ENCODE results near the gene PMS2. TPM values are rescaled to one million over a fixed set of nuclear protein-coding genes. Genes with fewer than 3 reads are reported as not detected.
A peak's percentile ranks its signal among the peaks of the same experiment; 100 is the strongest.

The PMS2 gene
- total and polyA plus RNA-seq, 9 of the 15 experiments (the other 6 are each of a cell fraction or from before 2014, with no cell fraction given), result 4.9 to 27.6 (median 16.5) TPM

DNA sequence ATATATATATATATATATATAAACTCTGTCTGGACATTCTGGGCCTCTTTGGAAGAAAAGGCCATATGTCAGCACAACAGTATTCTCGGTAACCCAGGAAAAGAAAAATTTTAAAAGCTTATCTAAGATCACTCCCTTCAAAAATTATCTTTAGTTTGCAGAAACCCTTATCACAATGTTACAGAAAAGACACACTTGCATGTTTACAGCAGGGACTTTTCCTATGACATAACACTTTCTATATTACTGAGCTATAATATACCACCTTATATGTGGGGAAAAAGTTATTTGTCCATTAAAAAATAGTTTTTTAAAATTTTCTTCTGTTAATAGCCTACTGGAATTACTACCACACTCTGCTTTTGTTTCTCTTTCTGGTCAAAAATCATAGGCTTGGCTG, 47.8 kb upstream of the PMS2 start (continued):
- TF ChIP-seq EP400 (IDR thresholded peaks at IDR 0.05) (peak; percentile 62), EGR1 (conservative IDR thresholded peaks at IDR 0.05) (0 out of 2 replicates have a peak, but pooled peaks have one; percentile 7), GATA2 (CRISPR knock-in tag; IDR thresholded peaks at IDR 0.05) (peak; percentile 74), ZNF197 (CRISPR knock-in tag; IDR thresholded peaks at IDR 0.05; ENCODE audit: low read depth) (peak; percentile 90), DMBX1 (CRISPR knock-in tag; IDR thresholded peaks at IDR 0.05; ENCODE audit: borderline replicate concordance) (0 out of 2 replicates have a peak, but pooled peaks have one; percentile 32), ZNF174 (CRISPR knock-in tag; IDR thresholded peaks at IDR 0.05) (no peak), ZNF639 (CRISPR knock-in tag; conservative IDR thresholded peaks at IDR 0.05 in 1 of 2, IDR thresholded peaks at IDR 0.05 in 1 of 2) (peak in 1 of 2 experiments; percentile 68; a peak in 1 of 4 replicates), NONO (IDR thresholded peaks at IDR 0.05; ENCODE audit: low read depth in 2 of 2, low read length in 1 of 2) (peak in 1 of 2 experiments; percentile 50; a peak in 1 of 4 replicates), SMAD4 (CRISPR knock-in tag; conservative IDR thresholded peaks at IDR 0.05) (peak; percentile 76; the same call in 1 of the 2 replicates), PCBP1 (IDR thresholded peaks at IDR 0.05; ENCODE audit: low read depth, low read length, poor library complexity, severe bottlenecking) (no peak), ZNF507 (tag; conservative IDR thresholded peaks at IDR 0.05) (no peak), ARID1B (IDR thresholded peaks at IDR 0.05) (peak; percentile 98), SP2 (IDR thresholded peaks at IDR 0.05; ENCODE audit: extremely low read depth, low read depth, low read length, poor library complexity, severe bottlenecking) (no peak), AFF1 (IDR thresholded peaks at IDR 0.05; ENCODE audit: low read depth in 1 of 2, partially characterized antibody in 2 of 2) (peak; percentile 24 to 72), MYNN (IDR thresholded peaks at IDR 0.05) (peak; percentile 98), MYNN (CRISPR knock-in tag; IDR thresholded peaks at IDR 0.05) (no peak), HIVEP1 (CRISPR knock-in tag; IDR thresholded peaks at IDR 0.05) (no peak)
- TF ChIP-seq, protein P1, sequence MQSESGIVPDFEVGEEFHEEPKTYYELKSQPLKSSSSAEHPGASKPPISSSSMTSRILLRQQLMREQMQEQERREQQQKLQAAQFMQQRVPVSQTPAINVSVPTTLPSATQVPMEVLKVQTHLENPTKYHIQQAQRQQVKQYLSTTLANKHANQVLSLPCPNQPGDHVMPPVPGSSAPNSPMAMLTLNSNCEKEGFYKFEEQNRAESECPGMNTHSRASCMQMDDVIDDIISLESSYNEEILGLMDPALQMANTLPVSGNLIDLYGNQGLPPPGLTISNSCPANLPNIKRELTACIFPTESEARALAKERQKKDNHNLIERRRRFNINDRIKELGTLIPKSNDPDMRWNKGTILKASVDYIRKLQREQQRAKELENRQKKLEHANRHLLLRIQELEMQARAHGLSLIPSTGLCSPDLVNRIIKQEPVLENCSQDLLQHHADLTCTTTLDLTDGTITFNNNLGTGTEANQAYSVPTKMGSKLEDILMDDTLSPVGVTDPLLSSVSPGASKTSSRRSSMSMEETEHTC (IDR thresholded peaks at IDR 0.05), result peak; percentile 31; the same call in 1 of the 2 replicates
